Measurements from ENCODE around the gene GOLGA6L24.
"Not testable (repeated sequence)": the region's sequence is repeated elsewhere in the genome, so short reads cannot be mapped to it uniquely, and the experiment has no call there.

GRCh38 chr15:28357984-28358383, at the start of gene GOLGA6L24:
- not testable (repeated sequence) for TF ChIP-seq CTCF (IDR thresholded peaks at IDR 0.05; ENCODE audit: low read depth, low read length); EZH2phosphoT487 (IDR thresholded peaks at IDR 0.05; ENCODE audit: low read depth)

Measured in OCI-LY3 (cell line).